ENCODE results near the gene NATD1.

DNA sequence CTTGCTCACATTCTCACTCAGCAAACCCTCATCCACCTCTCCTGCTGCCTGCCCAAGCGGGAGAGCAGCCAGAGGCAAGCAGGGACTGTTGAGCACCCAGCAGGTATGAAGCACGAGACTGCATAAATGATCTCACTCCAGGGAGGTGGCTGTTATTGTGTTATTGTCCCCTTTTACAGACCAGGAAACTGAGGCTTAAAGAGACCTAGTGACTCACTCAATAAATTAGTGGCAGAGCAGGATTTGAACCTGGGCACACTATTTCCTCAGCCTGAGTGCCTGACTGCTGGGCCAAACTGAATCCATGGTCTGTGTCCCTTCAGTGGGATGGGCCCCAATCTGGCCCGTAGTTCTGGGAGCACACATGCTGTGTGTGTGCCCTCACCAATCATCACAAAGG is 19.0 kb upstream of the NATD1 start:
- TF ChIP-seq EP300 (IDR thresholded peaks at IDR 0.05) (no peak), POLR2A (IDR thresholded peaks at IDR 0.05) (no peak)
- TF ChIP-seq, protein P1, sequence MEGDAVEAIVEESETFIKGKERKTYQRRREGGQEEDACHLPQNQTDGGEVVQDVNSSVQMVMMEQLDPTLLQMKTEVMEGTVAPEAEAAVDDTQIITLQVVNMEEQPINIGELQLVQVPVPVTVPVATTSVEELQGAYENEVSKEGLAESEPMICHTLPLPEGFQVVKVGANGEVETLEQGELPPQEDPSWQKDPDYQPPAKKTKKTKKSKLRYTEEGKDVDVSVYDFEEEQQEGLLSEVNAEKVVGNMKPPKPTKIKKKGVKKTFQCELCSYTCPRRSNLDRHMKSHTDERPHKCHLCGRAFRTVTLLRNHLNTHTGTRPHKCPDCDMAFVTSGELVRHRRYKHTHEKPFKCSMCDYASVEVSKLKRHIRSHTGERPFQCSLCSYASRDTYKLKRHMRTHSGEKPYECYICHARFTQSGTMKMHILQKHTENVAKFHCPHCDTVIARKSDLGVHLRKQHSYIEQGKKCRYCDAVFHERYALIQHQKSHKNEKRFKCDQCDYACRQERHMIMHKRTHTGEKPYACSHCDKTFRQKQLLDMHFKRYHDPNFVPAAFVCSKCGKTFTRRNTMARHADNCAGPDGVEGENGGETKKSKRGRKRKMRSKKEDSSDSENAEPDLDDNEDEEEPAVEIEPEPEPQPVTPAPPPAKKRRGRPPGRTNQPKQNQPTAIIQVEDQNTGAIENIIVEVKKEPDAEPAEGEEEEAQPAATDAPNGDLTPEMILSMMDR (IDR thresholded peaks at IDR 0.05): no peak
